ENCODE data around the gene PLEKHA6.

The PLEKHA6 gene

GRCh38 chr1:204211046-204211445, 148.7 kb downstream of the PLEKHA6 start:
- DNase-seq (ENCODE audit: low read depth), result no peak

GRCh38 chr1:204207136-204207616, 152.6 kb downstream of the PLEKHA6 start:
- peak; percentile 60 for DNase-seq (ENCODE audit: low read depth)

GRCh38 chr1:204206121-204206520, 153.6 kb downstream of the PLEKHA6 start:
- DNase-seq (ENCODE audit: low read depth), result peak; percentile 68

GRCh38 chr1:204205486-204205885, 154.2 kb downstream of the PLEKHA6 start:
- DNase-seq (ENCODE audit: low read depth), result peak; percentile 23

GRCh38 chr1:204204944-204205343, 154.8 kb downstream of the PLEKHA6 start:
- DNase-seq (ENCODE audit: low read depth), result no peak

GRCh38 chr1:204203206-204203767, 156.4 kb downstream of the PLEKHA6 start:
- DNase-seq (ENCODE audit: low read depth), result no peak

GRCh38 chr1:204202481-204202880, 157.2 kb downstream of the PLEKHA6 start:
- no peak for DNase-seq (ENCODE audit: low read depth)

- no peak for DNase-seq (ENCODE audit: low read depth)
These were observed 158.2 kb downstream of the PLEKHA6 start for GRCh38 chr1:204201348-204202040.

GRCh38 chr1:204199579-204199978, 160.2 kb downstream of the PLEKHA6 start:
- no peak for DNase-seq (ENCODE audit: low read depth)

GRCh38 chr1:204198348-204199340, 161.1 kb downstream of the PLEKHA6 start:
- peak; percentile 95 for DNase-seq (ENCODE audit: low read depth)

- no peak for DNase-seq (ENCODE audit: low read depth)
These were observed 162.7 kb downstream of the PLEKHA6 start for GRCh38 chr1:204197068-204197467.

- DNase-seq (ENCODE audit: low read depth), result no peak
These were observed 163.5 kb downstream of the PLEKHA6 start, which contains the start of gene KISS1 for GRCh38 chr1:204196068-204196795. Gene KISS1, minus strand, starts transcription at chr1:204196491. Its CDS starts 3,615 bp downstream, at chr1:204192876.

- no peak for DNase-seq (ENCODE audit: low read depth)
These were observed 165.0 kb downstream of the PLEKHA6 start for GRCh38 chr1:204194771-204195170.

- DNase-seq (ENCODE audit: low read depth), result no peak
These were observed 165.6 kb downstream of the PLEKHA6 start for GRCh38 chr1:204194080-204194479.

- DNase-seq (ENCODE audit: low read depth), result no peak
These were observed 167.0 kb downstream of the PLEKHA6 start for GRCh38 chr1:204192589-204193352.

- DNase-seq (ENCODE audit: low read depth), result no peak
These were observed 167.7 kb downstream of the PLEKHA6 start for GRCh38 chr1:204192046-204192445.

- no peak for DNase-seq (ENCODE audit: low read depth)
These were observed 168.3 kb downstream of the PLEKHA6 start for GRCh38 chr1:204191456-204191855.

- DNase-seq (ENCODE audit: low read depth), result peak; percentile 35
These were observed 169.2 kb downstream of the PLEKHA6 start for GRCh38 chr1:204190212-204191211.

GRCh38 chr1:204188959-204189639, 170.6 kb downstream of the PLEKHA6 start:
- no peak for DNase-seq (ENCODE audit: low read depth)
